ENCODE results near the gene CTNNA2. TPM values are rescaled to one million over a fixed set of nuclear protein-coding genes. Genes with fewer than 3 reads are reported as not detected.

The CTNNA2 gene
- total RNA-seq, 1 experiment from 2014 or later = not detected

GRCh38 chr2:80281049-80281448 is 768.2 kb downstream of the CTNNA2 start:
- no peak for DNase-seq (ENCODE audit: low read depth)

GRCh38 chr2:80288576-80288975 is 775.7 kb downstream of the CTNNA2 start:
- DNase-seq (ENCODE audit: low read depth) = no peak

- DNase-seq (ENCODE audit: low read depth) = no peak
Measured at GRCh38 chr2:80291656-80292055, 778.8 kb downstream of the CTNNA2 start.

GRCh38 chr2:80292474-80292873 is 779.6 kb downstream of the CTNNA2 start:
- DNase-seq (ENCODE audit: low read depth) = no peak

- DNase-seq (ENCODE audit: low read depth) = no peak
Measured at GRCh38 chr2:80293039-80293438, 780.2 kb downstream of the CTNNA2 start.

- no peak for DNase-seq (ENCODE audit: low read depth)
Measured at GRCh38 chr2:80298954-80299353, 786.1 kb downstream of the CTNNA2 start.

- DNase-seq (ENCODE audit: low read depth) = no peak
Measured at GRCh38 chr2:80299661-80300060, 786.8 kb downstream of the CTNNA2 start.

GRCh38 chr2:80300346-80300745 is 787.5 kb downstream of the CTNNA2 start:
- DNase-seq (ENCODE audit: low read depth) = no peak

GRCh38 chr2:80300954-80301353 is 788.1 kb downstream of the CTNNA2 start:
- DNase-seq (ENCODE audit: low read depth) = no peak

GRCh38 chr2:80302001-80302313 is 789.1 kb downstream of the CTNNA2 start:
- DNase-seq (ENCODE audit: low read depth) = no peak

GRCh38 chr2:80302314-80303005 is 789.6 kb downstream of the CTNNA2 start:
- no peak for DNase-seq (ENCODE audit: low read depth)

GRCh38 chr2:80303006-80303908 is 790.4 kb downstream of the CTNNA2 start:
- DNase-seq (ENCODE audit: low read depth) = no peak

- no peak for DNase-seq (ENCODE audit: low read depth)
Measured at GRCh38 chr2:80303909-80304837, 791.3 kb downstream of the CTNNA2 start, which contains the start of gene LRRTM1. LRRTM1 (minus strand) TSS chr2:80304752; CDS start chr2:80303819, 933 bp downstream.

GRCh38 chr2:80311304-80311703 is 798.5 kb downstream of the CTNNA2 start:
- no peak for DNase-seq (ENCODE audit: low read depth)

- no peak for DNase-seq (ENCODE audit: low read depth)
Measured at GRCh38 chr2:80312282-80312839, 799.5 kb downstream of the CTNNA2 start.

- DNase-seq (ENCODE audit: low read depth) = no peak
Measured at GRCh38 chr2:80322311-80322920, 809.6 kb downstream of the CTNNA2 start.

GRCh38 chr2:80322958-80323357 is 810.1 kb downstream of the CTNNA2 start:
- no peak for DNase-seq (ENCODE audit: low read depth)

- no peak for DNase-seq (ENCODE audit: low read depth)
Measured at GRCh38 chr2:80323610-80324009, 810.8 kb downstream of the CTNNA2 start.

GRCh38 chr2:80324525-80324924 is 811.7 kb downstream of the CTNNA2 start:
- DNase-seq (ENCODE audit: low read depth) = no peak

GRCh38 chr2:80326214-80326613 is 813.4 kb downstream of the CTNNA2 start:
- no peak for DNase-seq (ENCODE audit: low read depth)

- no peak for DNase-seq (ENCODE audit: low read depth)
Measured at GRCh38 chr2:80326861-80327260, 814.0 kb downstream of the CTNNA2 start.

Measured in Daoy (cell line).